SJSA1 (cell line): ENCODE data around the gene NRXN2. TPM values are rescaled to one million over a fixed set of nuclear protein-coding genes. Genes with fewer than 3 reads are reported as not detected.

Experiments used
- DNase-seq, 2 experiments: peaks; one replicate each; pipeline ENCODE4 v3.0.0-alpha.2; 2015 to 2020; ENCODE audit warnings: low spot score in 2 of 2, low read depth in 1 of 2
- H3K27ac ChIP-seq: fragments of 250-450 bp; sonication (Bioruptor Pico); 2 replicates; pipeline ENCODE4 v1.5.1; 2020; ENCODE audit warnings: mild to moderate bottlenecking, moderate library complexity
- H3K27me3 ChIP-seq: fragments of 250-450 bp; sonication (Bioruptor Pico); replicated peaks from 2 replicates; pipeline ENCODE4 v1.5.1; 2020; ENCODE audit warnings: mild to moderate bottlenecking, moderate library complexity
- H3K36me3 ChIP-seq: fragments of 250-450 bp; sonication (Bioruptor Pico); 2 replicates; pipeline ENCODE4 v1.5.1; 2020; ENCODE audit warnings: mild to moderate bottlenecking
- H3K4me1 ChIP-seq: fragments of 250-450 bp; sonication (Bioruptor Pico); replicated peaks from 2 replicates; pipeline ENCODE4 v1.6.1; 2021; ENCODE audit warnings: mild to moderate bottlenecking
- H3K4me3 ChIP-seq: fragments of 250-450 bp; sonication (Bioruptor Pico); 2 replicates; pipeline ENCODE4 v1.5.1; 2020; ENCODE audit warnings: mild to moderate bottlenecking
- H3K9me3 ChIP-seq: fragments of 250-450 bp; sonication (Bioruptor Pico); replicated peaks from 2 replicates; pipeline ENCODE4 v1.5.1; 2020; ENCODE audit warnings: mild to moderate bottlenecking
- total RNA-seq: library from RNA; depleted of rRNA; stranded (reverse); fragments of >200 nt; shearing (Covaris generic); gene quantifications from 2 replicates; pipeline ENCODE4 v1.2.3, GENCODE V29; 2014

The NRXN2 gene
- total RNA-seq, 1 experiment from 2014 or later: not detected

GRCh38 chr11:64763526-64764039 is 40.6 kb upstream of the NRXN2 start:
- no peaks in the 10 kb centered on the region for H3K27me3 ChIP-seq
- no peaks in the 10 kb centered on the region for H3K9me3 ChIP-seq
- no peak overlapping the region for H3K4me3 ChIP-seq
- peaks cover 59% of the 10 kb centered on the region for H3K4me1 ChIP-seq
- DNase-seq: no peak
- H3K27ac ChIP-seq: peak overlapping the region; percentile 78
- peaks cover 84% of the 10 kb centered on the region for H3K36me3 ChIP-seq

DNA sequence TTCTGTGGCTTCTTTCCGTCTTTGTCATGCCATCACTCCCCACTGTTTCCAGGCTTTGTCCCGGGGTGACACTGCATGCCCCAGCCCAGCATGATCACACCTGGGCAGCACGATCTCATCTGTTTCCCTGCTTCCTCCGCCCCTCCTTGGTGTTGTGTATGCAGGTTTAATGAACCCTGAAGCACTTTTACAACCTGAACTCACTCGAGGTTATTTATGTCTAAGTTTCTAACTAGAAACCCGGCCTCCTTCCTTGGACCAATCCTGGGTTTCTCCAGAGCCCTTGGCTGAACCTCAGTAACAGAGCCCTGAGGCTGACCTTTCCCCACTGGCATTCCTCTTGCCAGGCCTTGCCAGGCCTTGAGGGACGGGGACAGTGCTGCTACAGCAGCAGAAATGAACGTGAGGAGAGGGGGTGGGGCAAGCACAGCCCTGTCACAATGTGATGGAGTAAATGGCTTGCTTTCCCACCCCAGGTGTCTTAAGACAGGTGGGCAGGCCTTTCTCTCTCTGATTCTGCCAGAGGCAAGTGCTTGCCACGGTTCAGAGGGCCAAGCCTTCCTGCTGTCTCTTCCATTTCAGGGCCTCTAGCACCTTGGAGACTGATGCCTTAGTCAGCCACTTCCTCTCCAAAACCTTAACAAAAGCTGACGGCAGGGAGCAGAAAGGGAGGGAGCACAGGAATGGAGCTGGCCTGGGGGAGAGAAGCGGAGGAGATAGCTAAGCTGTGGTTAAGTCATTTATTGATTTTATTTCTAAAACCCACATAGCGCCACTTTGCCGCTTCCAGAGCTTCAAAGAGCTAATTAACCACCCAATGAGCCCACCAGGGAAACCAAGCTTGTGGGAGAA is 39.9 kb upstream of the NRXN2 start:
- Histone ChIP-seq H3K9me3 (no peaks in the 10 kb centered on the region), H3K36me3 (peaks cover 77% of the 10 kb centered on the region), H3K4me1 (peaks cover 56% of the 10 kb centered on the region), H3K27ac (peak overlapping the region; percentile 78), H3K27me3 (no peaks in the 10 kb centered on the region), H3K4me3 (no peak overlapping the region)
- DNase-seq: peak; percentile 96 to 98

GRCh38 chr11:64762277-64762673 is 39.3 kb upstream of the NRXN2 start:
- no peak for DNase-seq
- peaks cover 50% of the 10 kb centered on the region for H3K4me1 ChIP-seq
- peak overlapping the region; percentile 34 for H3K27ac ChIP-seq
- H3K4me3 ChIP-seq: no peak overlapping the region
- H3K9me3 ChIP-seq: no peaks in the 10 kb centered on the region
- no peaks in the 10 kb centered on the region for H3K27me3 ChIP-seq
- H3K36me3 ChIP-seq: peaks cover 71% of the 10 kb centered on the region

DNA sequence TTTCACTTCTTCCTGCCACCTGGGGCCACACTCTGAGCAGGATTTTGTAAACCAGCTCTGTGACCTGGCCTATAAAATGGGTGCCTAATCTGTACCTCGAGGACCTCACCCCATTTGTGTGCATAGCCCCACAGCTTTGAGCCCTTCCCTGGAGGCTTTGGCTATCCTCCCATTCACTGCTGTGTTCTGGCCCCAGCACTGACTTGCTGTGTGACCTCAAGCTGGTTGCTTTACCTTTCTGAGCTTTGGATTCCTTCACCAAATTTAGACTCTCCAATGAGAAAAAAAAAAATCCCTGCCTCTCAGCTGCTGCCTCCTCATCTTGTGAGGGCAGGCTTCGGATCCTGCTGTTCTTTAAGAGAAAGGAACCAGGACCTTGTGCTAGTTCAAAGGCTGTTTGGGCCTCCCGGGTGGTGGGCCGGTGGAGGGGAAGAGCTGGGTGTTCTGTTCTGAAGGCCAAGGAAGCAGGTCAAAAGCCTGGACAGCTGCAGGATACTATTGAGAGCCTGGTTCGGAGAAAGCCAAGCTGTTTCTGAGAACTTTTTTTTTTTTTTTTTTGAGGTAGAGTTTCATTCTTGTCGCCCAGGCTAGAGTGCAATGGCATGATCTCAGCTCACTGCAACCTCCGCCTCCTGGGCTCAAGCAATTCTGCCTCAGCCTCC is 37.9 kb upstream of the NRXN2 start:
- DNase-seq: no peak
- no peaks in the 10 kb centered on the region for H3K27me3 ChIP-seq
- H3K9me3 ChIP-seq: no peaks in the 10 kb centered on the region
- peaks cover 61% of the 10 kb centered on the region for H3K36me3 ChIP-seq
- H3K27ac ChIP-seq: no peak overlapping the region
- peaks cover 49% of the 10 kb centered on the region for H3K4me1 ChIP-seq
- no peak overlapping the region for H3K4me3 ChIP-seq

DNA sequence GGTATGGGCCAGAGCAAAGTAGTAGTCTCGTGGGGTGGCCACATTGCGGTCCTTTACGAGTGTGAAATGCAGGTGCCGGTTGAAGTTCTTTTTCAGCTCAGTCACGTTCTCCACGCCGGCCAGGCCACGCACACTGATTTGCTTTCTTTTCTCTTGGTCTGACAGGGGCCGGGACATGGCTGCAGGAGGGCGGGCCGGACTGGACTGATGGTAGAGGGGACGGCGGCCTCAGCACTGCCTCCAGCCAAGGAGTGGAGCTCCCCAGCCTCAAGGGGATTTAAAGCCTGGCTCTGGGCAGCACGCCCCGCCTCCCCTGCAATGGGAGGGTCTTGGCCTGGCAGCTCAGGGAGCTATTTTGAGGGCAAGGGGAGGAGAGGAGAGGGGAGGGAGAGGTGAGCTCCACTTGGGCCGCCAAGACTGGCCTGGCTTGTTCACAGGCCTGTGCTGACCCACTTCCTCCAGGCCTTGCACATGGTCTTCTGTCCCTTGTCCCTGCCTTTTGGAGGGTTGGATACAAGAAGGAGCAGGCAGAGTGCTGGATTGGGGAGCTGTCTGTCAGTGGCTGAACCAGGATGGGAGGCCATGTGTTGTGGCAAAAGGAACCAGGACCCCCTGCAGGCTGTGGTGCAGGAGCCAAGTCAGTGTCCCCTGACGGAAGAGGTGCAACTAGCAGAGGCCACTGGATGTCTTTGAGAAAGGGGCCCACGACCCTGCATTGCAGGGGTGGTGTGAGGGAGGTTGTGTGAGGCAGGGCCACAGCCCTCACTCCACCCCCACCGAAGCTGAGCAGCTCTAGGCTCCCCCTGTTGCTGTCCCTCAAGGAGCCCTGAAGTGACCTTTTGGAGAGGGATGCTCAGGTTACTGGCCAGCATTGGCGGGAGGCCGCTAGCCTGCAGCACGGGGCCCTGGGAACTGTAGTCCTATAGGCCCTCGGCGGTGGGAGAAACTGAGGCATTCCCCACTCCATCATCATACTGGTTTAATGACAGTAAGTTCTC is 37.0 kb upstream of the NRXN2 start, which contains the start of gene PYGM:
PYGM (minus strand) TSS at position 253 of the 998 bp plus-strand sequence; CDS start at position 177, 76 bp downstream.
- H3K4me1 ChIP-seq: peaks cover 45% of the 10 kb centered on the region
- no peak within 1 kb of the TSS for H3K27ac ChIP-seq
- H3K4me3 ChIP-seq: no peak within 1 kb of the TSS
- DNase-seq: no peak
- no peaks in the 10 kb centered on the region for H3K9me3 ChIP-seq
- H3K36me3 ChIP-seq: peaks cover 52% of the 10 kb centered on the region
- no peaks in the 10 kb centered on the region for H3K27me3 ChIP-seq

GRCh38 chr11:64759131-64759721 is 36.2 kb upstream of the NRXN2 start:
- Histone ChIP-seq H3K4me1 (peaks cover 37% of the 10 kb centered on the region), H3K36me3 (peaks cover 44% of the 10 kb centered on the region), H3K27ac (no peak overlapping the region), H3K27me3 (no peaks in the 10 kb centered on the region), H3K4me3 (no peak overlapping the region), H3K9me3 (no peaks in the 10 kb centered on the region)
- DNase-seq: no peak

DNA sequence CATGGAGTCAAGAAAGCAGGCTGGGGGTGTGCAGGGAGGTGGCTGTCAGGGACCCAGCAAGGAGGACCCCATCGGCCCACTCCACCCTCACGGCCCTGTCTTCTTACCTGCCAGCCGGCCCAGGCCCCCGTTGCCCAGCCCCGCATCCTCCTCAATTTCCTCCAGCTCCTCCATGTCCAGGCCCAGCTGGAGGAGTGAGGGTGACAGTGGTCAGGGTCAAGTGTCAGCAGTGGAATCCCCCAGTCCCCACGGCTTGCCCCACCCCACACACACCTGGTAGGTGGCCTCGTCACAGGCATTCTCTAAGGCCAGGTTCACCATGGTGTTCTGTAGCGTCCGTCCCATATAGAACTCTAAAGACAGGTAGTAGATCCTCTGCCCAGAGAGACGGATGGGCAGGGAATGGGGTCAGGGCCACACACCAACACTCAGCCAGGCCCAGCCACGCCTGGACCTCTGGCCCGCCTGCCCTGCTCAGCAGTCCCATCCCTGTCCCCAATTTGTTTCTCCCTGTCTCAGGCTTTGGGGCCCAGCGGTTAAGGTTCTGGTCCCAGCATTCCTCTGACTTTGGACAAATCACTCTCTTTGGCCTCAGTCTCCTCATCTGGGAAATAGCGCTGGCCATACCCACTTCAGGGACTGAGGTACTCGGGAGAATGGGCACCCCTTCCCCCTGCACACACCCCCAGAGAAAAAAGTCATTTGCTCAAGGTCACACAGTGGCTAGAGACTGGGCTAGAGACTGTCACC is 35.5 kb upstream of the NRXN2 start:
- peaks cover 37% of the 10 kb centered on the region for H3K36me3 ChIP-seq
- no peak overlapping the region for H3K4me3 ChIP-seq
- H3K27ac ChIP-seq: no peak overlapping the region
- H3K4me1 ChIP-seq: peaks cover 30% of the 10 kb centered on the region
- H3K27me3 ChIP-seq: no peaks in the 10 kb centered on the region
- no peak for DNase-seq
- no peaks in the 10 kb centered on the region for H3K9me3 ChIP-seq

DNA sequence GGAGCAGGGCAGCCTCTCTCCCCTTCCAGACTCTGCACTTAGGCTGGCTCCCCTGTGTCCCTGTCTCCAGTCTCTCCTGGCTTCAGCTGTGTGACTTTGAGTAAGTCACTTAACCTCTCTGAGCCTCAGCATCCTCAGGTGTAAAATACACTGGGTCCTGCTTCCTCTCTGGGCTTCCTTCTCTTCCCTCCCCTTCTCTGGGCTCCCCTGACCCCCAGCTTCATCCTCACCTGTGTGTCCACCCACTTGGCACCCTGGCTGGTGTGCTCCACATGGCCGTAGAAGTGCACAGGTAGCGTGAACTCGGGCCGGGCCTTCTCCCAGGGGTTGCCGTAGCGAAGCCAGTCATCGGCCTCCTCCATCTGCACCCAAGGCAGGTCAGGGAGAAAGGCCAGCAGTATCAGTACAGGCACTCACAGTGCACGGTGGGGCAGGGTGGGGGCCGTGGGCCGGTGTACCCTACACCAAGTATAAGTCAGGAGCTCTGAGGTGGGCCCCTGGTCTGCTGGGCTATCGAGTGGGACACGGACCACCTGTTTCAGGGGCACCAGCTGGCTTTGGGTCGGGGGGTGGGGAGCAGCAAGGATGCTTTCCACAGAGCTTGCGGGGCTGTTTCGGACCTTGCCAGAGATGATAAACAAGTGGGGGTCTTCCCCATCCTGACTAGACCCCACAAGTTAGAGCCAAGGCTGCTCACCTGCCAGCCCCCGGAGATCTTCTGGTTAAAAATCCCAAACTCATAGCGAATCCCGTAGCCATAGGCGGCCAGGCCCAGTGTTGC is 34.7 kb upstream of the NRXN2 start:
- Histone ChIP-seq H3K27me3 (no peaks in the 10 kb centered on the region), H3K27ac (no peak overlapping the region), H3K36me3 (peaks cover 29% of the 10 kb centered on the region), H3K9me3 (no peaks in the 10 kb centered on the region), H3K4me3 (no peak overlapping the region), H3K4me1 (peaks cover 22% of the 10 kb centered on the region)
- peak in 1 of 2 experiments; percentile 52 for DNase-seq

GRCh38 chr11:64755681-64756361 is 32.8 kb upstream of the NRXN2 start:
- Histone ChIP-seq H3K27ac (no peak overlapping the region), H3K4me1 (0 out of 2 replicates have a peak, but pooled peaks cover 9% of the 10 kb centered on the region), H3K27me3 (no peaks in the 10 kb centered on the region), H3K9me3 (no peaks in the 10 kb centered on the region), H3K36me3 (peaks cover 13% of the 10 kb centered on the region), H3K4me3 (no peak overlapping the region)
- DNase-seq: no peak

- Histone ChIP-seq H3K4me3 (no peak overlapping the region), H3K27ac (no peak overlapping the region), H3K36me3 (peaks cover 6% of the 10 kb centered on the region), H3K9me3 (no peaks in the 10 kb centered on the region), H3K4me1 (0 out of 2 replicates have a peak, but pooled peaks cover 9% of the 10 kb centered on the region), H3K27me3 (no peaks in the 10 kb centered on the region)
- DNase-seq: no peak
Measured at GRCh38 chr11:64754919-64755662, 32.1 kb upstream of the NRXN2 start.
